Jurkat, Clone E6-1 (cell line): Measurements from ENCODE around the gene GIT1.

Source experiments
- DNase-seq: peaks from one replicate; pipeline ENCODE4 v3.0.0-alpha.2; 2011; ENCODE audit warnings: low read depth, low spot score
- H3K4me3 ChIP-seq: 2 replicates; pipeline ENCODE4 v1.5.1; 2011; ENCODE audit warnings: mild to moderate bottlenecking, low read length, control low read depth, moderate library complexity

Gene GIT1

GRCh38 chr17:29557085-29557738 is 32.2 kb downstream of the GIT1 start:
- H3K4me3 ChIP-seq, result no peak overlapping the region
- no peak for DNase-seq

GRCh38 chr17:29555840-29556239 is 33.6 kb downstream of the GIT1 start:
- no peak for DNase-seq

DNA sequence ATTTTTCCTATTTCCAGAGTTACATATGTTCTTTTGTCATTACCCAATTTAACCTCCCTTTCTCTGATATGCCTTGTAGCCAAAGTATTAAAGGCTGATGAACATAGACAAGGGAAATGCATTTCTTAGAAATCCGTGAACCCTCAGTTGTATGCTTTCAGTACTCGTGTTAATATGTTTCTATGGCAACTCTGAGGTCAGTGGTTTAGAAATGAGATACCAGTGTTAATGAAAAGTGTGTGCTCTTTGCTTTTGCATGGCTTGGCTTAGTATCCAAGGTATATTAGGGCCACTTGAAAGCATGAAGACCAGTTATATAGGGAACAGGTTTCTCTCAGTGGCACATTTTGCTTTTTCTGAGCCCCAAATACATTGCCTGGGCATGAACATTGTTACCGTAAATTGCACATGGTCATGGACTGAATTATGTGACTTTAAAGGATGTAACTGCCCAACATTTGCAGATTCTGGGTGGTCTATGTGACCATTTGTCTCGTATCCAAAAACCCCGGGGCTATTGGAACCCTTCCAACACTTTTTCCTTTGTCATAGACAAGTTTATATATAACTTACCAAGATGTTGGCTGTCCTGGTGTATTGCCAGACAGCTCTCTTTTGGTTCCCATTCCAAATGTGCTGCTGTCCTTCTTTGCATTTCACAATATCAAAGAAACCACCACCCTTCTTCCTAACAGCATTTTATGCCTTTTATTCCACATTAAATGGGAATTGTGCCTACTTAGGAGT is 40.1 kb downstream of the GIT1 start:
- DNase-seq, result no peak
- H3K4me3 ChIP-seq, result no peak overlapping the region

More at GRCh38 chr17:29555840-29556239, 33.6 kb downstream of the GIT1 start:
- H3K4me3 ChIP-seq, result no peak overlapping the region

DNA sequence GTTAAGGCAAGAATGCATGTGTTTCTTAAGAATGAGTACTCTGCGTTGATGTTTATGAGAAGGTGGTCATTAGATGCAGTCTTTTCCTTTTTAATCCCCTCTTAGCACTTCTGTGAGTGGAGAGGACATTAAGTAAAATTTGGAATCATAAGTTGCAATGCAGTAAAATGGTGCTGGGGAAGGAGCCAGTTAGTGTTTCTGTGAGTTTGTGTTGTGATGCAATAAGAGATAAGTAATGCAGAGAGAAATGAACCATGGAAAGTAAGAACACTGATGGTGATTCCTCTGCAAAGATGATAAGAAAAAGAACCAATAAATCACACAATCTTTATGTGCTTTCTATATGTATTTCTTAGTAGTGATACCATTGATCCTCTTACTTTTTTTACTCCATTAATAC is 42.6 kb downstream of the GIT1 start:
- no peak overlapping the region for H3K4me3 ChIP-seq
- no peak for DNase-seq

DNA sequence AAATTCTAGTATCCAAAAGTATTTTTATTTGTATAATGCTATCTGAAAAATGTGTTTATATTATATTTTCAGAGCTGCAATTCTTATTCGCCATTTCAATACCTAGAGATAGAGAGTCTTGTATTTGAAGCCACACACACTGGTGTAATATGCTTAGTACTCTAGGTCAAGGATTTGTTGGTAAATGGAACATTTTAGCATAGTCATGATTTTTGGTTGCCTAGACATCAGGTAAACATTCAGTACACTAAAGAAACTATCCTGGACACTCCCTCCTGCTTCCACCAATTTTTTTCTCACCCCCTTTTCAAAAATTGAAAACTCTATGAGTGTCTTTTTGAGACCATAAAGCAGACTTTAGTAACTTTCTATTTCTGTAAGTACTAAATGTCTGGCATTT is 43.4 kb downstream of the GIT1 start:
- H3K4me3 ChIP-seq, result no peak overlapping the region
- no peak for DNase-seq

- no peak for DNase-seq
- H3K4me3 ChIP-seq, result no peak overlapping the region
Measured at GRCh38 chr17:29544066-29544465, 45.4 kb downstream of the GIT1 start.

GRCh38 chr17:29533976-29534375 is 55.5 kb downstream of the GIT1 start:
- DNase-seq, result no peak
- H3K4me3 ChIP-seq, result no peak overlapping the region

GRCh38 chr17:29526322-29526721 is 63.1 kb downstream of the GIT1 start:
- no peak overlapping the region for H3K4me3 ChIP-seq
- no peak for DNase-seq

DNA sequence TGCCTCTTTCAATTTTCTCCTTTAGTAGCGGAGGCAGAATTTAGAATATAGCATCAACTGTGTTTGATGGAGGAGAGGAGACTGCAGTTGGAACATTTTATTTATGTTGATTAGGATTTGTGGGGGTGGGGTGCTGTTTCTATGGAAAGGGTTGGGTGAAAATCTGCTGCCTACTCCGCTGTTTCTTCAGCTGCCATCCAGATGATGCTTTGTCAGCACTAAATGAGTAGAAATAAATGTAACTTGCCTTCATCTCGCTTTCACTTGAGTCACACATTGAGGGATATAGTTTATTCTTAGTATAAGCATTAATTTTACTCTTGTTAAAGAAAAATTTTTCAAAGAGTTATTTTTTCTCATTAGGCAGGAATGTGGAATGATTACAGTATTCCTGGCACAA is 64.8 kb downstream of the GIT1 start:
- H3K4me3 ChIP-seq, result no peak overlapping the region
- DNase-seq, result no peak
